GM12864 (cell line): ENCODE data around the gene ZFP64.

Source experiments
- DNase-seq: peaks from one replicate; pipeline ENCODE4 v3.0.0-alpha.2; 2011; ENCODE audit warnings: low read depth
- H3K4me3 ChIP-seq: 2 replicates; pipeline ENCODE4 v1.5.1; 2011; ENCODE audit warnings: mild to moderate bottlenecking, low read depth, low read length, control low read depth
- CTCF ChIP-seq: IDR thresholded peaks from 2 replicates; pipeline ENCODE4 v1.5.1; 2011; ENCODE audit warnings: low read depth, mild to moderate bottlenecking, moderate library complexity, low read length, control low read depth, inconsistent platforms; ENCODE audit errors: missing control alignments

The ZFP64 gene

GRCh38 chr20:52132337-52132736 lies 59.2 kb downstream of the ZFP64 start:
- TF ChIP-seq CTCF = no peak

GRCh38 chr20:52131048-52131643 lies 60.4 kb downstream of the ZFP64 start:
- TF ChIP-seq CTCF = no peak

More at GRCh38 chr20:52132337-52132736, 59.2 kb downstream of the ZFP64 start:
- DNase-seq = no peak
- H3K4me3 ChIP-seq = no peak overlapping the region

GRCh38 chr20:52130406-52130805 lies 61.2 kb downstream of the ZFP64 start:
- no peak overlapping the region for H3K4me3 ChIP-seq
- TF ChIP-seq CTCF = no peak
- no peak for DNase-seq

More at GRCh38 chr20:52131048-52131643, 60.4 kb downstream of the ZFP64 start:
- no peak overlapping the region for H3K4me3 ChIP-seq
- no peak for DNase-seq

- H3K4me3 ChIP-seq = no peak overlapping the region
- TF ChIP-seq CTCF = no peak
- DNase-seq = no peak
These were observed 62.0 kb downstream of the ZFP64 start for GRCh38 chr20:52129611-52130010.

- DNase-seq = no peak
- H3K4me3 ChIP-seq = no peak overlapping the region
- no peak for TF ChIP-seq CTCF
These were observed 64.3 kb downstream of the ZFP64 start for GRCh38 chr20:52127309-52127708.

- DNase-seq = no peak
- H3K4me3 ChIP-seq = no peak overlapping the region
- TF ChIP-seq CTCF = no peak
These were observed 66.8 kb downstream of the ZFP64 start for GRCh38 chr20:52124821-52125220.

GRCh38 chr20:52118696-52119095 lies 72.9 kb downstream of the ZFP64 start:
- TF ChIP-seq CTCF = no peak
- no peak overlapping the region for H3K4me3 ChIP-seq
- no peak for DNase-seq
